ENCODE measurements around the gene FRMD8.

GRCh38 chr11:65383778-65384177 is 2.7 kb upstream of the FRMD8 start:
- TF ChIP-seq CTCF (IDR thresholded peaks at IDR 0.05): no peak
- TF ChIP-seq EP300 (IDR thresholded peaks at IDR 0.05): no peak
- TF ChIP-seq POLR2A (IDR thresholded peaks at IDR 0.05): no peak

Data from ovary (tissue), 3 donors.